Heart right ventricle (tissue), 16 donors: ENCODE results near the gene HOXB4. TPM values are rescaled to one million over a fixed set of nuclear protein-coding genes. Genes with fewer than 3 reads are reported as not detected.
A peak's percentile ranks its signal among the peaks of the same experiment; 100 is the strongest.

ENCODE experiments used
- ATAC-seq, 8 donors: fragments of 200-7000 bp; cut with Tn5 transposase; one replicate each; pipeline ENCODE4 v1.9.1; 2020; ENCODE audit warnings: mild to moderate bottlenecking in 8 of 8, moderate library complexity in 8 of 8, moderate number of reproducible peaks in 1 of 8
- DNase-seq, 2 donors: peaks; one replicate each; pipeline ENCODE4 v3.0.0-alpha.2; 2020
- H3K27ac ChIP-seq, 10 donors: fragments of 200-600 bp; sonication (generic) in 2 of 10; one replicate each; pipeline versions ENCODE4 v1.5.0 to v1.8.0; 2020 to 2022; ENCODE audit warnings: mild to moderate bottlenecking in 3 of 10
- H3K27me3 ChIP-seq, 7 donors: fragments of 200-600 bp; one replicate each; pipeline ENCODE4 v1.8.0; 2021 to 2022; ENCODE audit warnings: mild to moderate bottlenecking in 2 of 7
- H3K36me3 ChIP-seq, 9 donors: fragments of 200-600 bp; sonication (generic) in 1 of 9; one replicate each; pipeline versions ENCODE4 v1.5.0 to v1.8.0; 2020 to 2022; ENCODE audit warnings: mild to moderate bottlenecking in 2 of 9
- H3K4me1 ChIP-seq, 9 donors: fragments of 200-600 bp; sonication (generic) in 1 of 9; one replicate each; pipeline versions ENCODE4 v1.5.0 to v1.8.0; 2020 to 2022; ENCODE audit warnings: mild to moderate bottlenecking in 4 of 9
- H3K4me3 ChIP-seq, 10 donors: fragments of 200-600 bp; sonication (generic) in 2 of 10; one replicate each; pipeline versions ENCODE4 v1.5.0 to v1.8.0; 2020 to 2022; ENCODE audit warnings: mild to moderate bottlenecking in 7 of 10, moderate library complexity in 2 of 10
- H3K9me3 ChIP-seq, 11 donors: fragments of 200-600 bp in 10 of 11; sonication (generic) in 2 of 11; one replicate each; pipeline versions ENCODE4 v1.5.0 to v1.8.0; 2013 to 2022; ENCODE audit warnings: mild to moderate bottlenecking in 2 of 11, control low read depth in 1 of 11, moderate library complexity in 1 of 11
- CTCF ChIP-seq, 9 donors: fragments of 200-600 bp; sonication (generic) in 2 of 9; IDR thresholded peaks; one replicate each; pipeline versions ENCODE4 v1.5.0 to v1.8.0; 2021 to 2022; ENCODE audit warnings: antibody characterized with exemption in 9 of 9, mild to moderate bottlenecking in 5 of 9, moderate library complexity in 1 of 9
- WGBS, 2 donors: extraction: QIAGEN DNeasy Blood & Tissue Kit; methylation state at CpG; one replicate each; pipeline ENCODE4 v1.1.7; 2013; ENCODE audit warnings: inconsistent platforms in 1 of 2; 5-methylcytosine and 5-hydroxymethylcytosine counted together
- intact Hi-C, 10 donors: fragments of 100-400 bp; cut with DNase I; formaldehyde crosslinking; loops; one replicate each; pipeline versions ENCODE4 v1.11.1 to v1.14.2; 2022
- polyA plus RNA-seq, 2 donors: library from polyadenylated mRNA; stranded (reverse); fragments of 200-250 nt; gene quantifications; one replicate each; pipeline ENCODE4 v1.2.3, GENCODE V29; 2013
- total RNA-seq, 10 donors: library from RNA; stranded (reverse); fragmentation: NEBNext Ultra II Directional in 3 of 10; extraction: Animal tissue kit (Norgen Biotek cat#: 25700) in 3 of 10; gene quantifications; one replicate each; pipeline versions ENCODE4 v1.2.1 to v1.2.4, GENCODE V29; 2021 to 2023
- donor health status: Arrhythmogenic right ventricular cardiomyopathy.
- donor health status: ischemic (EF 13 %, LVEDD 7.1; RV severe dilation, severe dysfunction).
- donor health status: healthy with polysubstance abuse.
- donor health status: DM: no; HTN: yes; CAD: no.
- donor health status: DM: no; HTN: no; CAD: no.
- donor health status: ischemic (EF 25% LVEDD 6.9; RV normal size, moderate dysfunction).
- donor health status: ischemic (EF 25% LVEDD 5.7; RV mildly dilated, moderate dysfunction).
- donor health status: healthy.
- donor health status: DM: yes; HTN: yes; CAD: no.
- donor health status: Ischemic cardiomyopathy.
- donor health status: ischemic (EF 35%, LVEDD 5.7; RV mildly dilated, moderate dysfunction).
- donor health status: nonischemic (EF 11% LVEDD 7.7; RV severe dilation, severe dysfunction).
- donor health status: DM: yes; HTN: yes; CAD: no.
- donor health status: PGD.
- donor health status: ischemic (EF 29% LVEDD 5.4; RV normal size, mild dysfunction).
- donor health status: nonischemic (EF 23%, LVEDD 6.1; RV moderate dilation, normal function).

HOXB4 gene
- total and polyA plus RNA-seq, 12 donors, result 0.14 to 1.6 (median 0.32) TPM; not detected in 1

GRCh38 chr17:48556576-48557401 is 21.4 kb downstream of the HOXB4 start:
- DNase-seq (no peak), ATAC-seq (no peak)
- Histone ChIP-seq H3K27me3 (peaks cover 0 to 98% (median 90%) of the 10 kb centered on the region in 7 donors), H3K27ac (no peak overlapping the region), H3K9me3 (no peaks in the 10 kb centered on the region), H3K4me1 (peaks cover 0 to 26% (median 0%) of the 10 kb centered on the region in 9 donors), H3K36me3 (no peaks in the 10 kb centered on the region), H3K4me3 (no peak overlapping the region)
- 40 to 43% methylated on average over 7 of the region's 7 CpGs for WGBS, 2 donors
- intact Hi-C loops, result no loop called here
- TF ChIP-seq CTCF (IDR thresholded peaks at IDR 0.05), result no peak

- no peak overlapping the region for H3K27ac ChIP-seq
- intact Hi-C loops, result no loop called here
- ATAC-seq, result no peak
- H3K9me3 ChIP-seq, result no peaks in the 10 kb centered on the region
- H3K4me1 ChIP-seq, result peaks cover 0 to 26% (median 0%) of the 10 kb centered on the region in 9 donors
- DNase-seq, result no peak
- H3K4me3 ChIP-seq, result no peak overlapping the region
- WGBS, 2 donors, result 46 to 52% methylated on average over 5 of the region's 5 CpGs
- peaks cover 0 to 98% (median 90%) of the 10 kb centered on the region in 7 donors for H3K27me3 ChIP-seq
- H3K36me3 ChIP-seq, result peaks cover 0 to 4% (median 0%) of the 10 kb centered on the region in 9 donors
- no peak for TF ChIP-seq CTCF (IDR thresholded peaks at IDR 0.05)
Observed at GRCh38 chr17:48556229-48556575, 21.9 kb downstream of the HOXB4 start.

- intact Hi-C loops, result no loop called here
- H3K4me3 ChIP-seq, result peak overlapping the region in 9 of 10 donors; percentile 25 to 54 (median 43)
- peak overlapping the region in 6 of 10 donors; percentile 21 to 64 (median 50) for H3K27ac ChIP-seq
- ATAC-seq, result peak in 2 of 8 donors; percentile 13 to 47
- peaks cover 0 to 100% (median 93%) of the 10 kb centered on the region in 7 donors for H3K27me3 ChIP-seq
- peaks cover 0 to 26% (median 0%) of the 10 kb centered on the region in 9 donors for H3K4me1 ChIP-seq
- no peak for TF ChIP-seq CTCF (IDR thresholded peaks at IDR 0.05)
- no peaks in the 10 kb centered on the region for H3K9me3 ChIP-seq
- WGBS, 2 donors, result 15 to 18% methylated on average over 33 to 36 of the region's 36 CpGs
- H3K36me3 ChIP-seq, result peaks cover 0 to 4% (median 0%) of the 10 kb centered on the region in 9 donors
- no peak for DNase-seq
Observed at GRCh38 chr17:48555258-48556228, 22.6 kb downstream of the HOXB4 start.
